Renal cortical epithelial cell (primary cell): ENCODE results near the gene TTC28. TPM values are rescaled to one million over a fixed set of nuclear protein-coding genes. Genes with fewer than 3 reads are reported as not detected.

Experiments
- DNase-seq: peaks from one replicate; pipeline ENCODE4 v3.0.0-alpha.2; 2011; ENCODE audit warnings: low read depth
- total RNA-seq: library from RNA; depleted of rRNA; stranded (reverse); fragments of >200 nt; gene quantifications from 2 replicates; pipeline ENCODE4 v1.2.3, GENCODE V29; 2014

The TTC28 gene
- total RNA-seq, 1 donor from 2014 or later, result 28.3 TPM

DNA sequence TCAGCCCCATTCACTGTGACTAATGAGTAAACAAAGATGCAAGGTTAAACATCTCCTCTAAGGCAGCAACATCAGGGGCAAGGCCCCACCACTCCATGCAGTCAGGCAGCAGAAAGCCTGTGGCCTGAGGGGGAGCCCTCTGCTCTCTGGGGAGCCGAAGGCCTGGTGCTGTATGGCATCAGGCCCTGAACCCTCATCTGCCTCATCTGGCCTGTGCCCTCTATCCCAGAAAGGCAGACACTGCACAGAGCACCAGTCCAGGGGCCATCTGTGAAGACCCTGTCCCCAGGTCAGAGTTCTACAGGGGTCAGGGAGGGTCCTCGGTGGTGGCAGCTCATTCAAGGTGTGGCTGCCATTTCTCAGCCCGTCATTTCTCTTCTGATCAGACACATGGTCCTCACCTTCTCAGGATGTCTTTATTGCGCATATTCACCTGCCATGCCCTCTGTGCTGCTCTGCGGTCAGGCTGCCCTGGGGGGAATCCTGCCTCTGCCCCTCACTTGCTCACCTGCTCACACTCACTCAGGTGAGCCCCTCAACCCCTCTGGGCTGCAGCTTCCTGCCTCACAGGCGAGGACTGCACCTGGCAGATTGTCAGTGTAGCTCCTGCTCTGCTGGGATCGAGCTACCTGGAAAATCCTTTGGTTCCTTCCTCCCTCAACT lies 657.5 kb downstream of the TTC28 start:
- DNase-seq, result no peak

DNA sequence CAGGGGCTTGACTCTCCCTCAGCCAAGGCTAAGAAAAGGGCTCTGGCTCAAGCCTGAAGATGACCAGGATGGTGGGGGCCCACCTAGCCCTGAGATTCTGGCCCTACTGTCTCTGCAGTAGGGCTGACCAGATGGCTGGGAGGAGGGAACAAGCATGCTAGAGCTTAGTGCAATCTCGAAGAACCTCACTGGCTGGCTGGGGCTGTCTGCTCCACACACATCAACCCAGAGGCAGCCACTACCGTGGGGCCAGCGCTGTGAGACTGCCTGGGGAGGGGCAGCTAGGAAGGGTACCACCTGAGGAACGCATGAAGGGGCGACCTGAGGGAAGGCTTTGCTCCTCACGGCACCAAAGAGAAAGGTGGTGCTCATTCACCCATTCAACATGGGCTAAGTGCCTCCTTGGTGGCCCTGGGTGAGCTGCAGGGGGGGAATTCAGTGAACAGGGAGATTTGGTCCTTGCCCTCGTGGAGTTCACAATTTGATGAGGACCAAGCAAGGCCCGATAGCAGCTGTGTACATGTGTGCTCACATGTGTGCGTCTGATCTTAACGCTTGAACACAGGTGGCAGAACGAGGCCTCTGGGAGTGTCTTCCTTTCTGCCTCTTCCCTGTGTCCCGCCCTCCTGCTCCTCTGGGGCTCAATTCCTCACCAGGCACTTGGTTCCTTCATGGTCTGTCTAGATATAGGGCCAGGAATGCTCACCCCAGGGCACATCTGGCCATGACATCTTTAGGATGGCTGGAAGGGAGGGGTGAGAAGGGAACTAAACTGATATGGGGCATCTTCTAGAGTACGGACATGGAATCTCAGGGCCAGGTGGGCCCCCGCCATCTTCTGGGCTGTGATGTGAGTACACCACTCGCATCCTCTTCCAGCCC lies 658.3 kb downstream of the TTC28 start:
- DNase-seq, result no peak

DNA sequence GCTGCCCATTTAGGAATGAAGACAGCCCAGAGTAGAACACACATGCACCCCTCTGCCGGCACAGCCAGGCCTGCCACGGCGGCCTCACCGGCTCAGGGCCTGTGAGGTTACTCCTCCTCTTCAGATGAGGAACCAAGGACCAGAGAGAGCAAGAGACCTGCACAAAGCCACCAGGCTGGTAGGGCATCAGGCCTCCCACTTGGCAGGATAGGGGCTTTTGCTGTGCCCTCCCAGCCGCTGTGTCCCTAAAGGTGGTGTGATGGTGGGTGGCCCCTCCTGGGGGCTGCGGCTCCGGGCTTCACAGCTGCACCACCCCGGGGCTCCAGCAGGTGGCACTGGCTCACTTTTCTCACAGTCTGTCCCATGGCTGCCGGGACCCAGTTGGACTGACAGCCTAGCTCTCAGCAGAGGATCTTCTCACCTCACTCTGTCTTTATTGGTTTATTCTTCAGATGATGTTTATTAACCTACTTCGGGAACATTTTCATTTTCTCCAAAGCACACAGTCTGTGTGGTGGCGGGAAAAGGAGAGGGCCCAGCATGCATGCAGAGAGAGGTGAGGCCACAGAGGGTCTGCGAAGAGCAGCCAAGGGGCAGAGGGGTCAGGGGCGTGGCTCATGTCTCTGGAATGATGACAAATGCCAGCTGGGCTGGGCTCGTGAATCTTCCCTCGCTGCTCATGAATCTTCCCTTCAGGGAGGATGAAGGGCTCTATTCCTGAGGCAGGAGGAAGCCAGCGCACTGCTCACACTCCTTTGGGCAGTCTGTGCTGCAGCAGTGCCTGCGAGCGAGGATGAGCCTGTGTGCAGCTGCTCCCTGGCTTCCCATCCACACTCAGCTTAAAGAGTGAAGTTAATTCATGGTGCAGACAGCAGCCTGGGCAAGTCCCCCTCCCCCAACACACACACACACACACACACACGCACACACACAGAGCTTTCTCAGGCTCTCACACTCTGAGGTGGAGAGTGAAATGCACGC lies 659.5 kb downstream of the TTC28 start:
- DNase-seq, result peak; percentile 27

DNA sequence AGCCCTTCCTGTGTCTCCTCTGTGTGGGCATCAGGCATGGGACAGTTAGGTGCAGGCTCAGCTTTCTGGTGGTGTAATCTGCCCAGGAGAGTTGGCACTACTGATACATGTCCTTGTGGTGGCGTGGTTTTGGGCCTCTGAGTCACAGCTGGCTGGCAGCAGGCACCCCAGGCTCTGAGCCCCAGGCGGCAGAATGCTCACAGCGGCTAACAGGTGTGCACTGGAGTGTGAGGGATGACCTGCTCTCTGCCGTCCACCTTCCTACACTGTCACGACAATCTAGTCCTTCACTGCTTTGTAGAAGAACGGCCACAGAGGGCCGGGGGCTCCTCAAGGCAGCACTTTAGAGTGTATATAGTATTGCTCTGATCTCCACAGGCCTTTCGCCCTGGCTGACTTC lies 660.3 kb downstream of the TTC28 start:
- DNase-seq, result peak; percentile 79

DNA sequence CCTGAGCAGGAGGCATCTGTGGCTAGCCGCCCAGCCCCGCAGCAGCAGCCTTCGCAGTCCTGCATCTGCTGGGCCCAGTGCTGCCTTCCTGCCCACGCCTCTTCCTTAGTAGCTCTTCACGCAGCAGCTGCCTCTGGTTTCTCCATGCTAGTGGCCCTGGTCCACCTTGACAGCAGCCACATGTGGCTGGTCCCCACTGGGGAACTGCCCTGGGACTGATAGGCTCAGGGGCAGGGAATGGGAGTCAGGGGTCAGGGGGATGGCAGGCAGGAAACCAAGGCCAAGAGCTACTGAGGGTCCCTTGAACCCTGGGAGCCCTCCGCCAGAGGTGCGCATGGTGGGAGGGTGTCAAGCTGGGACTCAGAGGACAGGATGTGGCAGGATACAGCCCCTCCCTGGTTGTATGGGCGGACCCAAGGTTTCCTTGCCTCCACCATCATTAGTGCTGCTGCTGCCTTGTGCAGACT lies 661.1 kb downstream of the TTC28 start:
- no peak for DNase-seq

DNA sequence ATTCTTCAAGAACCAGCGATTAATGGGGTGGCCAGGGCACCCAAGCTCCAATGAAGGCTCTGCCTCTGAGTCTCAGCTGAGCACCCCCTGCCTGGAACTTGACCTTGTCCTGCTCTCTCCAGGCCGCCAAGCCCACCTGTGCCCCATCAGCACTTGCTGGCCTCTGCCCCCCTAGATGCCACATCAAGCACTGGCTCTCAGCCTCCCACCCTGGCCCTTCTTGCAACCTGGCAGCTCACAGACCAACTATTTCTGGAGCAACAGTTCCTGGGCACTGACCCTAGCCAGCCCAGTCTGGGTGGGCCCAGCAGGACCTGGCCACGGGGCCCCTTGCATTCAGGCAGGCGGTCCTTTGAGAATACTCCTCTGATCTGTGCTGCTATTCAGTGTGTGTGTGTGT lies 661.8 kb downstream of the TTC28 start:
- DNase-seq, result no peak

DNA sequence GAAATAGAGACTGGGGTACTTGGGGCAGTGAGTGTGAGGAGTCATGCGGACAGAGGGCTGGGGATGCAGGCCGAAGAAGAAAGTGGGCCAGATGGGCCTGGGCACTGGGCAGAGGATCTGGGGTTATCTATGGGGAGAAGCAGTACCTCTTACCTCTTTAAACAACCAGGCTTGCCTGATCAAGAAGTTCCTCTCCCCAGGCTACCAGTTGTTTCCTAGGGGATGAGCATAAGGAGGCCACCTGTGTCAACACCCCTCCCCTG lies 662.2 kb downstream of the TTC28 start:
- DNase-seq, result no peak

DNA sequence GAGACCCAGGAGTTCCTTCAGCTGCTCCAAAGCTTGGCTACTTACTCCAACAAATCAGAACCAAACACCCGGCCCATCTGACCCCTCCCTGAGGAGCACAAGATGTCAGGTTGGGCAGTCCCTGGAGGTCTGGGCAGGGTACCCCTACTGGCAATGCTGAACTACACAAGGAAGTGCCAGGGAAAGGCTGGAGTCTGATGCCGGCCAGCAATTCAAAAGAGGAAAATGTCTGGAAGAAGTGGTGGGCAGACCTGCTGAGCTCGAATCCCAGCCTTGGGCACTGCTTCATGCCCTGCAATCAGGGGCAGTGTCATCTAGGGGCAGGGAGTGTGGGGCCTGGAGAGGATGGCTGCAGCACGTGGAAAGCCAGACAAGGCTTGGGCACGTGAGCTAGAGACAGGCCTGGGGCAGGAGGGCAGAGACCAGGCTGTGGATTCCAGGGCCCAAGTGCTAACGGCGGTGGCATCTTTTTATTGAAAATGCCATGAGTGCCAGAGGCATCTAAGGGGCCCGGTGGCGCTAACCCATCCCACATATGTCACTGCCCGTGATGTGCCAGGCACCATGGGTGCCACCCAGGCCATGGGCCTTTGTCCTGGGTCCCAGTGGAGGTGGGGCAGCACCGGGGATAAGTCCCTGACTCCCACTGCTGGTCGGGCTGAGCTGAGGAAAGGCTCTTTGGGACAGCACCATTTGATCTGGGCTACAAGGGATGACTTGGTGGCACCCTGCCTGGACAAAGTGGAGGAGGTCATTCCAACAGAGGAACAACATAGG lies 662.7 kb downstream of the TTC28 start:
- no peak for DNase-seq

DNA sequence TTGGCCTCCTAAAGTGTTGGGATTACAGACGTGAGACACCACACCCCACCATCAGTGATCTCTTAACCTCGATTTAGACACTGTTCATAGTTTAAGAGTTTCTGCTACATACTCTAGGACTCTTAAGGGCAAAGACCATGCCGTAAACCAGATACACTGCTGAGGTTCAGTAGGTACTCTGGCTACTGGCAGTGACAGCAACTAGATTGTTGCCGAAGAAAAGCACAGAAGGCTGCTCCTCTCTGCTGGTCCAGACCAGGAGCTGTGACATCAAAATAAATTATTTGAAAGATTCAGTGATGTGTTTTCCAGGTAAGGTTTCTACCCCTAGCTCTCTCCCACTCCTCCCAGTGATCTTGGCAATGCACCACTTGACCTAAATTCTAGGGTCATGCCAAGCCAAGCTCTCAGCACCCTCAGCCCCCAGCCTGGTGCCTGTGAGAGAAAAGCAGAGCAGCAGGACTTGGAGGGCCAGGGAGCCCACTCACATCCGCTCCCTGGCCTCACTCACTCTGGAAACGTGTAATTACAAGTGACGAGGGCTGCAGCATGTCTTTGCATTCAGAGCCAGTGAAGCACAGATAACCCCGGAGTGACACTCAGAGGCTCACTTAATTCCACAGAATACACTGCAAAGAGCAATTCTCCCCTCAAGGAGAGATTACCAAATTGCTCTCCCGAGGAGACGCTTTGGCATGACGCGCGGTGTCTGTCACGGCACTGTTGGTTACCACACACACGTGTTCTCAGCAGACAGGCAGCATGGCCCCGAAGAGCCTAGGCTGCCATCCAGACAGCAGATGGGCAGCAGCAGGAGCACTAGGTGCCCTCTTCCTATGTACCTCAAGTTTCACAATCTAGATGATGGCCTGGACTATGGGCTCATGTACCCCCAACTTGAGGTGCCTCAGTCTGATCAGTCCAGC lies 663.7 kb downstream of the TTC28 start:
- DNase-seq, result no peak

DNA sequence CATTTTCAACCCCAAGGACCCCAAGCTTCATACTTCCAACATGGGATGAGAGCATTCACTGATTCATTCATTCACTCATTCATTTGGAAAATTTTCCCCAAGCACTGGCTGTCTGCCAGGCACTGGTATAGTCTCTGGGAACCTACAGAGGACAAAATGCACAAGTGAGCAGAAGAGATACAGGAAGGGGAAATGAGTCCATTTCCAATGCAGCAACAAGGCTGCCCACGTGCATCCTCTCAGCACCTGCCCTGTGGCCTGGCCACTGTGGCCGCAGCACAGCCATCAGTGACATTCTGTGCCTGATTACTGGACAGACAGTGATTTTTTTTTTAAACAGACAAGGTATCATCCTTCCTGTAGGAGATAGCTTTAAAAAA lies 664.6 kb downstream of the TTC28 start:
- no peak for DNase-seq

DNA sequence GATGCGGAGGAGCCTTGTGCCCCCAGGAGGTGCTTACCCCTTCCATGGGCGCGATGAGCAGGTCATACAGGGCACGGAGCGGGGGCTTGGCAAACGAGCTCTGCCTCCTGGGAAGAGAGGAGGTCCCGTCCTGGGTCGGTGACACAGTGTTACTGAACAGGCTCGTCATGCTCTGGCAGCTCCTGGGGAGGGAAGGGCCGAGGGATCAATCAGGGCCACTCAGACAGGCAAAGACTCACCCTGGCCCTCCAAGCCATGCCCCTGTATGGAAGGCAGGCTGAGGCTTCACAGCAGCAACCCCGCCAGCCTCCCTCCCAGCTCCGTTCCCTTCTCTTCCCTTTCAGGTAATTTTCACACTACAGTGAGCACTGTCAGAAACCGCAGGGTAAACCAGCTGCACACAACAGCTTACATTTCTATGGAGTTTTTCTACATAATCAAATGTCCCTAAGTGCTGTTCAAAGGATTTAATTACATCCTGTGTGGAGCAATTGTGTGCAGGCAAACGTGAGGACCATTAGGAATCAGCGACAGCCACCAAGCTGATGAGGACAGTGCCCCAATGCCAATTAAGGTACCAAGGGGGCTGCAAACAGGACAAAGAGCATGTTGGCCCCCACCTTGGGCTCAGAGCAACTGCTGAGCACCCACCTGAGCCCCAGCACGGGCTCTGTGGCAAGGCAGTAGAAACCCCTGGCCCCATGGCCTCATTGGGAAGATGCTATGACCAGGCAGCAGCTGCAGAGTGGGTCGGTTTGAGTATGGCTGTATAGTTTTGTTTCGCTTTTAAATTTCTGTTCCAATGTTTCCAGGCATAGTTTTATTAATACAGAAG lies 665.2 kb downstream of the TTC28 start:
- peak; percentile 29 for DNase-seq

DNA sequence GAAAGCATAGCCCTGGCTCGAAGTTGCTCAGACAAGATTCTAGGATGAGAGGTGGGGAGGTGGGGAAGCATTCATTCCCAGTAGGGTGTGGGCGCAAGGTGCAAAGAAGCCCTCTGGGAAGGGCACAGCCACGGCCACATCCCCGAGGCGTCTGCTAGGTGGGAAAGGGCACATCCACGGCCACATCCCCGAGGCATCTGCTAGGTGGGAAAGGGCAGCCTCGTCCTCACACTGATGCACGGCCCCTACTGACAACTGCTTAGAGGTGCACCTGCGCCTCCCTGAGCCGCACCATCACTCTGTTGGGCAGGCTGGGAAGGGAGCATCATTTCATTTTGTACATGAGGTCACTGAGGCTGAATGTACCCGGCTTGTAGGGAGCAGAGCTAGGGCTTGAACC lies 666.0 kb downstream of the TTC28 start:
- no peak for DNase-seq

DNA sequence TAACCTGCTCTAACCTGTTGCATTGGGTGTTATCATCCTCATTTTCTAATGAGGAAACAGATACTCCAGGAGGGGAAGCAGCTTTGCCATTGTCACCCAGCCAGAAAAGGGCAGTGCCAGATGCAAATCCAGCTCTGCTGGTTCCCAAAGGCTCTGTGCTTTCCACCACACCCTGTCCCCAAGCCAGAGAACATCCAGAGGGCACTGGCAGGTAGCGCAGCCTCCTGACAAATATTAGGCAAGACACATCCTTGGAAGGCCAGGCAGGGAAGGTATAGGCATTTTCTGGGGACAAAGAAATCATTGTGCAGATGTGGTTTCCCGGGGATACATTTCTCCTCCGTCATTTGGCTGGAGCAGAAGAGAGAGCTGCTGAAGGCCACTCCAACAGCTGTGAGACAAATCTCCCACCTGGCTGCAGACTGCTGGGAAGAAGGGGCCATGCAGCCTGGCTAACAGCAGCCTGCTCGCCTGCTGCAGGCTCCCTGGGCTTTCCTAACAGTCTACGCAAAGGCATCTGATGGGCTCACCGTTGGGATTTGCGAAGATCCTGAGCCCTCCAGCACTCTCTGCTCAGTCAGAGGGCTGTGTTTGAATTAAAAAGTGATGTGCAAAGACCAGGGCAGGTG lies 666.7 kb downstream of the TTC28 start:
- no peak for DNase-seq

DNA sequence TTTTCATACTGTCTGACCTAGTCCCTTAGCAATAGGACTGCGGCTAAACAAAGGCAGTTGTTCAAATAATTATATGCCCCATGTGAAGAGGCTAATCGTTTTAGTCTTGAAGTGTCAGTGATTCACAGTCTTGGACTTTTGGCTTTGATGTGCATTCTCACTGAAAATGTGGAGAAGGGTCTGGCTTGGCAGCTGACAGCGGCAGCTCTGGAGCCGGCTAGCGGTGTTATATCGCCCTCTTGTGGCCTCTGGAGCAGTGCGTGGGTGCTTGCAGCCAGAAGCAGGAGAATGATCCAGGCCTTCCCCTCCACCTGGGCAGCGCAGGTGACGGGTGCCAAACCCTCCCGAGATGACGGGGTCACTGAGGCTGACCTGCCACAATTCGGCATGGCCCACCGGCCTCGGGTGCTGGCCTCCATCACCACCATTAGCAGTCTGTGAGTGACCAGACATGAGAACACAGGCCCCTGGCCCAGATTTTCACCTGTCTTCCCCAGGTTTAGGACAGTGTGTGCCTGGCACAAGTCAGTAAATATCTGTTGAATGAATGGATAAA lies 670.3 kb downstream of the TTC28 start:
- DNase-seq, result peak; percentile 79

DNA sequence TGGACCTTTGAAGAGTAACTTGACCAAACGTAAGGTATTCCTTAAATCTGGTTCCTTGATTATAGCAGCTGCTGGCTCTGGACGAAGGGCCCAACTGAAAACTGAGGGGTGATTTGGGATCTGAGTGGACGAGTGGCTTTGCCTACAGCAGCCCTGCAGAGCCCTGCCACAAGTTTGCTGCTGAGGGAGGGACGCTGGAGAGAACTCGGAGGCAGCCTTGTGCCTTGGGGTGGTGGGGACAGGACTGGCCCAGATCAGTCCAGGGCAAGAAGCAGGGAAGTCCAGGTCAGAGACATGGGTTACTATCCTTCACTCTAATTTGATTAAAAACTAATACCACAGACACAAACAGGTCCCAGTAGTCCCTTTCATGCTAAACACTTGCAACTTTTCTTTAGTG lies 671.0 kb downstream of the TTC28 start:
- DNase-seq, result no peak

DNA sequence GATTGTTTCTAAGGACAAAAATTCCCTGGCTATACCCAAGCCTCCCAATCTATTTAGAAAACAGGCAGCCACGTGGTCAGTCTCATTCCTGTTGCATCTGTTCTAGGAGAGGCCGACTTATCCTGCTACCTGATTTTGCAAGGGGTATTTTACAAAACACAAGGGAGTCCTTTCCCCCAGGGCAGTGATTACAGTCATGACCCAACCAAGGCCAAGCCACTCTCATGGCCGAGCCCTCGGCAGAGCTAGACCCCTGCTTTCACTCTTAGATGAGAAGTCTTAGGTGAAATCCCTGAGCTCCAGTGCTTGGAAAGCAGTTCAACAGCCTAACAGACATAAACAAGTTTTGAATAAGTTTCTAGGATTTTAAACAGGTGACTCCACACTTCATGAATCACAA lies 671.6 kb downstream of the TTC28 start:
- peak; percentile 11 for DNase-seq

DNA sequence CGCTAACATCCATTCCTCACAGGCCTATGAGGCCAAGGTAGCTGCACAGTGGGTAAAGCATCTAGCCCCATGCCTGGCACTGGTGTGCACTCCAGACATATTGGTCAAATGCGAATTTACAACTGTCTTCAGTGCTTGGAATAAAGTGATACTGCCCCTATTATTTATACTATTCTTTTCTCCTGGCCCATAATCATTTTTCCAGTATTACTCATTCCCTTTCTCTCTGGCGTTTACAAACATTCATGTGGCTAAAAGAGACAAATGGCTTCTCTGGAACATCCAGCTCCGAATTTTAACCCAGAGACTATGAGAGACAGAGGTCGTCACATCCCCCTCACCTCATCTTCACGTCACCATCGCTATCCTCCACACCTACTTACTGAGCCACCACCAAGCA lies 673.4 kb downstream of the TTC28 start:
- DNase-seq, result no peak

DNA sequence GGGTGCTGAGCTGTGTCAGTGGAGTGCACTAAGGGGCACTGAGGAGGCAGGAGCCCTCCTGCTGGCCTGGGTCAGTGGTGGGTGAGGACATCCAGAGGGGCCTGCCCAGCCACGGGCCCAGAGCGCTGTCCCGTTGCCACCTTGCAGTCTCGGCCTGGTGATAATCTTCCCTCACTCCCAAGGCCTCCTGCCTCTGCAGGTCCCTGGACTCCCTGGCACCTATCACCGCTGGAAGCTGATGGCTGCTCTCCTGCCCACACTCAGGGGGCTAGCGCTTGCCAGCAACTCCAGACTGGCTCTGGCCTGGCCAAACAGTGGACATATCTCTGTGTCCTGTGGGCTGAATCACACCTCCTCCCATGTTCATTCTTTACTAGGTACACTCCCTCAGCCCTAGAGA lies 674.1 kb downstream of the TTC28 start:
- no peak for DNase-seq

DNA sequence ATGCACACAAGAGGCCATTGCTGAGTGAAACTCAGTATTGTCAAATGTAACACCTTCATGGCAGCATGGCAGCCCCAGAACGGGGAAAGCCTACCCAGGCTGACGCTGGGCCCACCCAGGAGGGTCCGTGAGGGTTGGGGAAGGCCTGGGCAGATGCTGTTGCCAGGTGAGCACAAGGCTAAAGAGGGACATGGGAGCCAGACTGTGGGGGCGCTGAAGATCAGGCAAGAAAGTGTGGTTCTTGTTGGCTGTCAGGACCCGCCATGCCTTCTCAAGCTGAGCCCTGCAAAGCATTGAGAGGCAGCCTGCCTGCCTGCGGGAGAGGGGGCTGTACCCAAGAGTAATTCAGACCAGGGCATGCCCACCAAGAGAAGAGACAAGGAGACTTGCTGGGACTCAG lies 675.6 kb downstream of the TTC28 start:
- no peak for DNase-seq
